Central memory CD4-positive, alpha-beta T cell (primary cell): Measurements from ENCODE around the gene RMP24.
"Not testable (repeated sequence)": the region's sequence is repeated elsewhere in the genome, so short reads cannot be mapped to it uniquely, and the experiment has no call there.

Experiments used
- DNase-seq: peaks from one replicate; pipeline ENCODE4 v3.0.0; 2022

Gene RMP24

GRCh38 chr18:35968278-35968880 lies 4.1 kb upstream of the RMP24 start:
- DNase-seq, result no peak

- DNase-seq, result no peak
These were observed 2.8 kb upstream of the RMP24 start for GRCh38 chr18:35969676-35970075.

- no peak for DNase-seq
These were observed 750 bp upstream of the RMP24 start for GRCh38 chr18:35971661-35972196.

GRCh38 chr18:35973650-35974049 lies 1.2 kb downstream of the RMP24 start:
- DNase-seq, result no peak

GRCh38 chr18:35974181-35974580 lies 1.7 kb downstream of the RMP24 start:
- no peak for DNase-seq

GRCh38 chr18:35979112-35979511 lies 6.6 kb downstream of the RMP24 start:
- DNase-seq, result no peak

GRCh38 chr18:35982409-35983114 lies 10.1 kb downstream of the RMP24 start:
- DNase-seq, result no peak

- no peak for DNase-seq
These were observed 10.7 kb downstream of the RMP24 start for GRCh38 chr18:35983147-35983546.

GRCh38 chr18:35983818-35984217 lies 11.3 kb downstream of the RMP24 start:
- no peak for DNase-seq

- no peak for DNase-seq
These were observed 19.2 kb downstream of the RMP24 start for GRCh38 chr18:35991696-35992095.

- DNase-seq, result no peak
These were observed 20.5 kb downstream of the RMP24 start for GRCh38 chr18:35993013-35993412.

GRCh38 chr18:35998967-35999366 lies 26.5 kb downstream of the RMP24 start:
- DNase-seq, result no peak

GRCh38 chr18:35999925-36000324 lies 27.4 kb downstream of the RMP24 start:
- no peak for DNase-seq

GRCh38 chr18:36006997-36007396 lies 34.5 kb downstream of the RMP24 start:
- no peak for DNase-seq

- DNase-seq, result no peak
These were observed 36.7 kb downstream of the RMP24 start for GRCh38 chr18:36009214-36009613.

GRCh38 chr18:36012891-36013290 lies 40.4 kb downstream of the RMP24 start:
- DNase-seq, result no peak

- no peak for DNase-seq
These were observed 43.1 kb downstream of the RMP24 start for GRCh38 chr18:36015629-36016028.

- DNase-seq, result no peak
These were observed 44.8 kb downstream of the RMP24 start for GRCh38 chr18:36017232-36017631.

GRCh38 chr18:36020174-36020711 lies 47.8 kb downstream of the RMP24 start:
- no peak for DNase-seq

- no peak for DNase-seq
These were observed 50.9 kb downstream of the RMP24 start for GRCh38 chr18:36023336-36023735.

GRCh38 chr18:36024241-36024640 lies 51.8 kb downstream of the RMP24 start:
- not testable (repeated sequence) for DNase-seq

- DNase-seq, result no peak
These were observed 52.5 kb downstream of the RMP24 start for GRCh38 chr18:36025025-36025424.

GRCh38 chr18:36028859-36029258 lies 56.4 kb downstream of the RMP24 start:
- DNase-seq, result no peak
